PFSK-1 (cell line): Measurements from ENCODE around the gene PSEN1.

ENCODE experiments used
- POLR2AphosphoS5 ChIP-seq: IDR thresholded peaks from 2 replicates; pipeline ENCODE4 v1.6.1; 2012; ENCODE audit warnings: low read depth, mild to moderate bottlenecking, control low read depth, low read length, moderate library complexity
- TAF1 ChIP-seq: IDR thresholded peaks from 2 replicates; pipeline ENCODE4 v1.6.1; 2012; ENCODE audit warnings: low read length, control low read depth, borderline replicate concordance; ENCODE audit not compliant: insufficient read depth

DNA sequence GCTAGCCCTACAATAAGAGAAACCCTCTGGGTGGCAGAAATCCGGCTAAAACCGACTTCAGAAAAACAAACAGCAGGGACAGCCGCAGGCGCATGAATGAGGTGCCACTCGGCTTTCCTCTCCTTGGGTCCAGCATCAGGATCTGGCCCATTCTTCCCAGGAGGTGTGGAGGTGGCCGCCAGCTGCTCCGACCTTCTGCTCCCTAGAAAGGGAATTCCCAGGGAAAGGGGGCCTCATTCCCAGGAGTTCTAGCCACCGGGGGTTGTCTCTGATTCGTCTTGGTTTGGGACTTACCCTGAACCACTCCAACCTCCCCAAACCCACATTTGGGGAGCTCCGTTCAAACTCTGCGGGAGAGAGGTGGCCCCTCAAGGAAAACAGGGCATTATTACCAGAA is 114.0 kb downstream of the PSEN1 start:
- TF ChIP-seq TAF1: no peak
- TF ChIP-seq POLR2AphosphoS5: no peak
